ENCODE measurements around the gene GPR37.

DNA sequence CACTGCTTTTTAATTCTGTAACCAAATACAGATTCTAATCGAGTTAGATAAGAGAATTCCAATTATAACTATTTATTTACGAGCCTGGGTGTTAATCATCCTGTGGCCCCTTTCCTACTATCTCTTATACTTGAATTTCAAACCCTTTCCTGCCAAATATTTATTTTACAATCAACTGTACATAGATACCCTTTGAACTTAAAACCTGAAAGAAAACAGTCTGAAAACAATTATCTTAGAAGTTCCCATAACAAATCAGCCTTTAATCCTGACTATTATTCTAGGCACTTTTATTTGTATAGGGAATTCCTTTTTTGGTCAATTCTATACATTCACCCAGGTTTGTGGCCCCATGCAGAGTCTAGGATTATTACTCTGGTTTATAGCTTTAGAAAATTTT, 10.6 kb upstream of the GPR37 start:
- TF ChIP-seq GATA2 (IDR thresholded peaks at IDR 0.05; ENCODE audit: low read depth, low read length) (no peak), GATA3 (IDR thresholded peaks at IDR 0.05; ENCODE audit: low read depth, low read length) (no peak)
